Middle frontal gyrus (tissue), 1 donor: ENCODE results near the gene DVL3.
"Not testable (repeated sequence)": the region's sequence is repeated elsewhere in the genome, so short reads cannot be mapped to it uniquely, and the experiment has no call there.

Experiments
- DNase-seq: peaks from one replicate; pipeline ENCODE4 v3.0.0-alpha.2; 2015; ENCODE audit warnings: low spot score; ENCODE audit errors: extremely low spot score

DVL3 gene

DNA sequence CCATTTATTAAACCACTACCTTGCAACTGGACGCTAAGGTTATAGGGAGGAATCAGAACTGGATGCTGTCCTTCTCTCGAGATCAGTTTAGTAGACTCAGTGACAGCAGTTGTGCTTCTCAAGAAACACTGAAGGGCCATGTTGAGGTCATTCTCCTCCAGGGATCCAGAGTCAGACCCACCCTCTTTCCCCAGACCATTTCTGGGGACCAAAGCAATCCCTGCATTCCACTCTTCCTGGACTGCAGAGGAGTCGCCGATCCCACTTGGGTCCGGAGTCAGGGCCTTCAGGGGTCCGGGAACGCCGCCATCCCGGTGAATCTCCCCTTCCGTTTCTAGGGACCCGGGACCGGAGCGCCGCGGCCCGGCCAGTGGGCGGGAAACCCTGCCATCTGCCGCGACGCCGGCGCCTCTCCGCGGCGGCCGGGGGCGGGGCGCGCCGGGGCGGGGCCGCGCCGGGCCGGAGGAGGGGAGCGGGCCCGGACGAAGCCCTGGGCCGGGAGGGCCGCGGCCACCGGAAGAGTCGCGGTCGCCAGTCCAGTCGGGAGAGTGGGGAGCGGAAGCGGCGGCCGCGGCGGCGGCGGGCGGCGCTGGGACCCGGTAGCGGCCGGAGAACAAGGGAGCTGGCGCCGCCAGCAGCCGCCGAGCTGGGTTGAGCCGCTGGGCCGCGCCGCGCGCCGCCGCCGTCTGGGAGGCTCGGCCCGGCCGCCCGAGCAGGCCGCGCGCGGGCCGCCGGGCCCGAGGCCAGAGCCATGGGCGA, at the start of gene DVL3:
Gene DVL3, plus strand, starts transcription at position 493 of the 759 bp plus-strand sequence. Its CDS starts 259 bp downstream, at position 752.
- DNase-seq, result no peak

DNA sequence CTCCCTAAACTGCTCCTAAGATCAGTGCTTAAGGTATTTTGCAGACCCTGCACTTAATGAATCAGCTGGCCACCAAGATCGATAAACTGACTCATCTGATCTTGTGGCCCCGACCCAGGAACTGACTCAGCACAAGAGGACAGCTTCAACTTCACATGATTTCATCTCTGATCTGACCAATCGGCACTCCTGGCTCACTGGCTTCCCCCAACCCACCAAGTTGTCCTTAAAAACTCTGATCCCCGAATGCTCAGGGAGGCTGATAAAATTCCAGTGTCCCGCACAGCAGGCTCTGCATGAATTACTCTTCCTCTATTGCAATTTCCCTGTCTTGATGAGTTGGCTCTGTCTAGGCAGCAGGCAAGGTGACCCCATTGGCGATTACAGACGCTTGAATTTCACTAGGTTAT, 44.9 kb upstream of the DVL3 start:
- DNase-seq, result no peak

DNA sequence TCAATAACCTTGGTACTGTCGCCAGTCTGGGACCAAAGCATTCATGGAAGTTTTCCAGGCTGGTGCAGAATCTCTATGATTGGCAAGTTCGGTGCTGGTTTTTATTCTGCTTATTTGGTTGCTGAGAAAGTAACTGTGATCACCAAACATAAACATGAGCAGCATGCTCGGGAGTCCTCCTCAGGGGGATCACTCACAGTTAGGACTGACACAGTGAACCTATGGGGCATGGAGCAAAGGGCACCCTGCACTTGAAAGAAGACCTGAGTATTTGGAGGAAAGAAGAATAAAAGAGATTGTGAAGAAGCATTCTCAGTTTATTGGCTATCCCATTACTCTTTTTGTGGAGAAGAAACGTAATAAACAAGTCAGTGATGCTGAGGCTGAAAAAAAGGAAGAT, 39.2 kb upstream of the DVL3 start:
- DNase-seq, result no peak

DNA sequence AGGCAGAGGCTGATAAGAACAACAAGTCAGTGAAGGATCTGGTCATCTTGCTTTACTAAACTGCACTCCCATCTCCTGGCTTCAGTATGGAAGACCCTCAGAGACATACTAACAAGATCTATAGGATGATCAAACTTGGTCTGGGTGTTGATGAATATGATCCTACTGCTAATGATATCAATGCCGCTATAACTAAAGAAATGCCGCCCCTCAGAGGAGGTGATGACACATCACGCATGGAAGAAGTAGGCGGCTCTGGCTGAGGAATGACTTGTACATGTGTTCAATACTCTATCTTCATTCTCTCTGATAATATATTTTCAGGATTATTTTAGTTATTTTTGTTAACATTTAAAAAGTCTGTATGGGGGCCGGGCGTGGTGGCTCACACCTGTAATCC, 37.5 kb upstream of the DVL3 start:
- no peak for DNase-seq

DNA sequence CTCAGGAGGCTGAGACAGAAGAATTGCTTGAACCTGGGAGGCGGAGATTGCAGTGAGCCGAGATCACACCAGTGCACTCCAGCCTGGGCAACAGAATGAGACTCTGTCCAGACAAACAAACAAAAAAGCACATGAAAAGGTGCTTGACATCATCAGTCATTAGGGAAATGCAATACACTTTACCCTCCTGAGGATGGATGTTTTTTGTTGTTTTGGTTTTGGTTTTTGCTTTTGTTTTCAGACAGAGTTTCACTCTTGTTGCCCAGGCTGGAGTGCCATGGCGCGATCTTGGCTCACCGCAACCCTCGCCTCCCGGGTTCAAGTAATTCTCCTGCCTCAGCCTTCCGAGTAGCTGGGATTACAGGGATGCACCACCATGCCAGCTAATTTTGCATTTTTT, 34.1 kb upstream of the DVL3 start:
- not testable (repeated sequence) for DNase-seq

DNA sequence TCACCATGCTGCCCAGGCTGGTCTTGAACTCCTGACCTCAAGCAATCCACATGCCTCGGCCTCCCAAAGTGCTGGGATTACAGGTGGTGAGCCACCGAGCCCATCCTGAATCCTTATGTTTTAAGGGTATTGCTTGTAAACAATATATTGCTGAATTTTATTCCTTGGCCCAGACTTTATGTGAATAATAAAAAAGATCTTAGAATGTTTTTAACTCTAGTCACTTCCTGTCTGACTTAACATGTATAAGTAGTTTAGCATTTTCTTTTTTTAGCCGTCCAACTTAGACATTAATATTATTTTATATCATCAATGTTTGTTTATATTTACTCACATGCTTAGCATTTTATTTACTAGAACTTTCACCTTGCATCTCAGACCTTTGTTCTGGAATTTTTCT, 29.2 kb upstream of the DVL3 start:
- DNase-seq, result no peak

DNA sequence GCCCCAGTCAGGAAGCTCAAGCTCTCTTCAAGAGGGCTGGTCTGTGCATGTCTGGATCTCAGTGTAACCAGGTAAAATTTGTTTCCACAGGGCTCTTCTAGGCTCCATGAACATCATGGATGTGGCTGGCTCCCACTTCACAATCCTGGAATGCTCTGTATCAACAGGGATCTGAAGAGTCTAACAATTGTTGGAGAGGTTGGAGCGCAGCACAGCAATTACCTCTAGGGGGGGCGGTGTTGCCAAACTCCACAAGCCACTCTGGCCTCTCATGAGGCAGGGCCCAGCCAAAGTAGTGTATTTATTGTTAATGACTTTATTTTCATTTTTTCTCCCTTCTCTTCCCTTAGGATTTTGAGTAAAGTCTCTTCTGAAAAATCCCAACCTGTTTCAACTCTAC, 26.2 kb upstream of the DVL3 start:
- no peak for DNase-seq

DNA sequence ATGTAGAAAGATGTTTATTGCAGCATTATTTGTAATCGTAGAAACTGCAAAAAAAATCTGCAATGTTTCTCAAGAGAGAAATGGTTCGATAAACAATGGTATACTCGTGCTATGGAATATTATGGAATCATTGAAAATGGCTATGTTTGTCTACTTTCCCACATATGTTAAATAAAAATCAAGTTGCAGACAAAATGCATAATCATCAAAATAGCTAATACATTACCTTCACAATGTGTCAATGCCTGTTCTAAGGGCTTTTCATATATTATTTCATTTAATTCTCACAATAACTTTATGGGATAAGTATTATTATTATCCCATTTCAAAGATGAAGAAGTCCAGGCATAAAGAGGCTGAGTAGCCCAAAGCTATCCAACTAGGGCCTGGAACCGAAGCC, 22.2 kb upstream of the DVL3 start:
- no peak for DNase-seq

DNA sequence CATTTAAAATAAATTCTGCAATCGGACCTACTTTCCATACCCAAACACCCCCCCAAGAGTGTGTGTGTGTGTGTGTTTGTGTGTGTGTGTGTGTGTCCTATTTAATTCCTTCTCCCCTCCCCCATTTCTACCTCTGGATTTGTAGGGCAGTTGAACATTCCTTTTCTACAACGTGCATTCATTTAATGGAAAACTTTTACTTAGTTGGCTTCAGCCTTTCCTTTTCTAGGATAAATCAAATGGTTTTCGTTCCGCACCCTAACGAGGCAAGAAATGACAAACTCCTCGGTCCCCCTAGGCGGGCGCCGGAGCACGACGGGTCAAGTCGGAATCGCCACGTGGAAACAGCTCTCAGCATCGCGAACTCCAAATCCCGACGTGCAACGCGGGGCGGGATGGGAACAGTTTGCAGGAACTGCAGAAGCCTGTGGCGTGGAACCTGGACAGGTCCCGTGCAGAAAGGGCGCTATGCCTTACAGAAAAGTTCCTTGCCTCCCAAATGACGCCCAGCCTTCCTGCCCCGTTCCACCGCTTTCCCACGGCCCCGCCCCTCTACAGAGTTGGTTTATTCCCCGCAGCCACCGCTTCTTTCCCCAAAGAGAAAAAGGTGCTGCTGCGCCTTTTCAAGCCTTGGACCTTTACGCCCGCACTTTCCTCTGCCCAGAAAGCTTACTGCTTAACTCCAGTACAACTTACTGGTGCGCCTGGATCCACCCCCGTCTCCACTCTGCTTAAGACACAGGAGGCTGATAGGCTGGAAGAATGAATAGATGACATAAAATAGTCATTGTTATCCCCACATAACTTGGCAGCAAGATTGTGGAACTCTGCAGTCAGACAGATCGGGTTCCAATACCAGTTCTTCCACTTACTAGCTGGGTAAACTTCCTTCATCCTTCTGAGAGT, 21.1 kb upstream of the DVL3 start:
- peak; percentile 81 for DNase-seq

DNA sequence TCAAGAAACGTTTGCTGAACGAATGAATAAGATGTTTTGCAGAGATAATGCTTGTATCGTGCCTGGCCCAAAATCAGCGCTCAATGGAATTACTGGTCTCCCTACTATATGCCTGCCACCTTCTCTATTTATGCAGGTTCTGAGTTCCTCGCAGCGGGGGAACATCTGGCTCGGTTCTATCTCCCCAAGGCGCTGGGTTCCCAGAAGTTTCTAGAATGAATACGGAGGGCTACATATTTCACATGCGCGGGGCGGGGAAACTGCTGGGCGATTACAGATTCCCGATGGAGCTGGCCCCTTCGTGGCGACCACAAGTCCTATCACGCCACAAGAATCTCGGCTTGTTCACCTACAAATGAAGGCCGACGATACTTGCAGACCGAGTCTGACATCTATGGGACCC, 20.4 kb upstream of the DVL3 start:
- no peak for DNase-seq

DNA sequence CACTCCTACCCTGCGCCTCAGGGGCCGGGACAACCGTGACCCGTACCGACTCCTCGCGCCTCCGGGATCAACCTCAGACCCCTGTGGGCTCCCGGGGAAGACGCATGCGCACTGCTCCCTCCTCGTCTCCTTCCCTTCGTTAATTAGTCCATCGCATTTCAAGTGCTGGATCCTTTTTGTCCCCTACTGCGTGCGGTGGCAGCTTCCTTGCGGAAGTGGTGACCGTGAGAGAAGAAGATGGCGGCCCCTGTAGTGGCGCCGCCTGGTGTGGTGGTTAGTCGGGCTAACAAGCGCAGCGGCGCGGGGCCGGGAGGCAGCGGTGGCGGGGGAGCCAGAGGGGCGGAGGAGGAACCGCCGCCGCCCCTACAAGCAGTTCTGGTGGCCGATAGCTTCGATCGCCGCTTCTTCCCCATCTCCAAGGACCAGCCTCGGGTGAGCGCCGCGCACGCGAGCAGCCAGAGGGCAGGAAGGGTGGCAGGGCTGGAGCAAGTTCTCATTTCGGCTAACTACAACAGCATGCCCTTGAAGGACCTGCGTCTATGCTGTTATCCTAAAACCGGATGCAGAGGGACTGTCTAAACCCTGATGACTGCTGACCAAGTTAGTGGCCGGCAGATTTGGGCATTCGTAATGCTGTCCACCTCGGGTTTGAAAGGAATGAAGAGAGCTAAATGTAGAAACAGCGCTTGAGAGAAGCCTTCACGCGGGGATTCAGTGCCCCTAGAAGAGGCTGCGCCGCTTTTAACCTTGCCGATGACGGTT, 19.8 kb upstream of the DVL3 start, which contains the start of gene EIF2B5:
Gene EIF2B5, plus strand, starts transcription at position 210 of the 762 bp plus-strand sequence. Its CDS starts 28 bp downstream, at position 238.
- DNase-seq, result peak; percentile 87

DNA sequence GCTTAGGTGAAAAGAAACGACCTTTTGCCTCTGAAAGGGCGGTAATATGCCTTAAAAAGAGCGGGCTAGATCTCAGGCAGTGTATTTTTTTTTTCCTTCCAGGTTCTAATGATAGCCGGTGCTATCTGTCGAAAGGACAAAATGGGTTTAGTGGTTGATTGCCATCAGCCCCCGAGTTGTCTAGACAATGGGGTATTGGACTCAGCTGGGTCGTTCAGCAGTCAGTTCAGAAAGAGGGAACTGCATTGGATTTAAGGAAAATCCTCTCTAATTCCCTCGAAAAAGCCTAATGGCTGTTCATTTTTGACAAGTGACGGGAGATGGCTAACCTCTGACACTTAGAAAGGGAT, 19.3 kb upstream of the DVL3 start:
- no peak for DNase-seq

DNA sequence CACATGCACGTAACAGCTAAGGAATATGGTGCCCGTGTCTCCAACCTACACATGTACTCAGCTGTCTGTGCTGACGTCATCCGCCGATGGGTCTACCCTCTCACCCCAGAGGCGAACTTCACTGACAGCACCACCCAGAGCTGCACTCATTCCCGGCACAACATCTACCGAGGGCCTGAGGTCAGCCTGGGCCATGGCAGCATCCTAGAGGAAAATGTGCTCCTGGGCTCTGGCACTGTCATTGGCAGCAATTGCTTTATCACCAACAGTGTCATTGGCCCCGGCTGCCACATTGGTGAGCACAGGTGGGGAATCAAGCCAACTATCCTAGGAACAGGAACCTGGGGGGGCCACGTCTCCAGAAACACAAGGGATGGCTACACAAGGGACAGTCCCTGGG, 14.7 kb upstream of the DVL3 start:
- DNase-seq, result no peak

DNA sequence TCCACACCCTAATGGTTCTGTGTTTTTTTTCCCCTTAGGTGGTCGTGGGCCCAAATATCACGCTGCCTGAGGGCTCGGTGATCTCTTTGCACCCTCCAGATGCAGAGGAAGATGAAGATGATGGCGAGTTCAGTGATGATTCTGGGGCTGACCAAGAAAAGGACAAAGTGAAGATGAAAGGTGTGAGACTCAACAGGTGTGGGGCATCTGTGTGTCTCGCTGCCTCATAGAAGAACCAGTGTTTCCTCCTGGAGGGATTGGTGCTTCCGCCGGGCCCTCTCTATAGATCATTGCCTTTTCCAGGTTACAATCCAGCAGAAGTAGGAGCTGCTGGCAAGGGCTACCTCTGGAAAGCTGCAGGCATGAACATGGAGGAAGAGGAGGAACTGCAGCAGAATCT, 13.0 kb upstream of the DVL3 start:
- DNase-seq, result no peak

DNA sequence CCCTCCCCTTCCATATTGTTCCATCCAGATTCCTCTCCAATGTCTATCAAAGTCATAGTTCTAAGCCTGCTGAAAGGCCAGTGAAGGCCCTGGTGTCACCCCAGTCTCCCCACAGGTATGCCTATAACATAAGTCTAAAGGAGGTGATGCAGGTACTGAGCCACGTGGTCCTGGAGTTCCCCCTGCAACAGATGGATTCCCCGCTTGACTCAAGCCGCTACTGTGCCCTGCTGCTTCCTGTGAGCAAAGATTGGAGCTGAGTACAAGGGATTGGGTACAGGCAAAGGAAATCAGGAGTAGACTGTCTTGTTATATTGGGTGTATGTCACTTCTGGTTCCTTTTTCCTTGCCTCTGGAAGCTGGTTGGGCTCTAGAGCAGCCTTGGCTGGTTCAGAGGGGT, 11.8 kb upstream of the DVL3 start:
- DNase-seq, result no peak

DNA sequence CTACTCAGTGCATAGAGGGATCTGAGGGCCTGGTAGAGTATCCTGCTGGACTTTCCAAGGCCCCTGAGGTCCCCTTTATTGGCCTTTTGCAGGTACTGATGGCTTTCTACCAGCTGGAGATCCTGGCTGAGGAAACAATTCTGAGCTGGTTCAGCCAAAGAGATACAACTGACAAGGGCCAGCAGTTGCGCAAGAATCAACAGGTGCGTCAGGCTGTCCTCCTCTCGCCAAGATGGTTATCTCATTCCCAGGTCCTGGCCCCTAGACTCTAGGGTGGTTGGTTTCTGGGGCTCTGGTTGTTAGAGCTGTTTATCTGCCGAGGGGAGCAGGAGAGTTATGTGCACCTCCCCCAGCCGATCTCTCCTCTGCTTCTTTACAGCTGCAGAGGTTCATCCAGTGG, 10.7 kb upstream of the DVL3 start:
- no peak for DNase-seq

DNA sequence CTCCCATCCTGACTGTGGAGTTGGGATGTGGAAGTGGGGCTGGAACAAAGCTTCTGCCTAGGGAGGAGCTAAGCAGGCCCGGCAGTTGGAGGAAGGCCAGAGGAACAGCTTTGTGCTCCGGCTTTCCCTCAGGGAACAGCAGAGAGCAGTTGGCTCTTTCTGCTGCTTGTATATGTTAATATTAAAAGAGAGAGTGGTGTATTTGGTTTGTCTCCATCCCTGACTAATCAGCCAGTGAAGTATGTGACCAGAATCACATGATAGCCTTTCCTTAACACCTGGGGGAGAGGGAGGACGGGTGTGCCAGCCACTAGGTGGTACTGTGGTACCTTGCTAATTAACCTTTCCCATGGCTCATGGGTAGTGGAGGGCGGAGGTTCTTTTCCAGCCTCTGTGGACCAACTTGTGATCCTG, 10.1 kb upstream of the DVL3 start:
- no peak for DNase-seq

DNA sequence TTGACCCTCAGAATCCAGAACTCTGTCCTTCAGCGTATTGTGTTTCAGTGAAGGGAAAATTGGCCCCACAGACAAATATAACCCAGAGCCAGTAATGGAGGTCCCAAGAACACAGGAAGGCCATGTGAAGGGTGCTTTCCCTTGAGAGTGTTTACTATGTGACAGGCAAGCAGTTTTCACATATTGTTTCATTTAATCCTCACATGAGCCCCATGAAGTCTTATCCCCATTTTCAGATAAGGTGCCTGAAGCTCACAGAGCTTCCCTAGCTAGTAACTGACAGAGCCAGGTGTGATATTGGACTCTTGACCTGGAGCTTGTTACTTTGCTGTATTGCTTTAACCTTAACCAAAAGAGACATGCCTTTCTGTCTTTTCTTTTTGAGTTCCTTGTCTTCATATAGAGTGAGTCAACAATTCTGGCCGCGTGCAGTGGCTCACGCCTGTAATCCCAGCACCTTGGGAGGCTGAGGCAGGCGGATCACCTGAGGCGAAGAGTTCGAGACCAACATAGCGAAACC, 9.4 kb upstream of the DVL3 start:
- DNase-seq, result no peak

DNA sequence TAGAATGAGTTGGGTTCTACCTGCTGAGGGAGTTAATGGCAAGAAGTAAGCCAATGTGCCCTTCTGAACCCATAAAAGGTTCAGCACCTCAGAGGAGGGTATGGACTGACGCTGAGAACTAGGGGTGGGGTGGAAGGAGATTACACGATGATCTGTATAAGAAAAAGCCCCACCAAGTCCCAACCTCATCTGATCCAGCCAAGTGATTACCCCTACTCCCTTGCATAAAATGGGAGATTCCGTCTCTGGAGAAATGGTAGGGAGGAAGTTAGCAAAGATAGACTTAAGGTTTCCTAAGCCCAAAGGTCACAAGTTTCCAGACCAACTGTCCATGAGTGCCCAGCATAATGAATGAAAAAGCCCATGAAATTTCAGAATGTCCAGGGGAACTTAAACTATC, 7.1 kb upstream of the DVL3 start:
- DNase-seq, result no peak

DNA sequence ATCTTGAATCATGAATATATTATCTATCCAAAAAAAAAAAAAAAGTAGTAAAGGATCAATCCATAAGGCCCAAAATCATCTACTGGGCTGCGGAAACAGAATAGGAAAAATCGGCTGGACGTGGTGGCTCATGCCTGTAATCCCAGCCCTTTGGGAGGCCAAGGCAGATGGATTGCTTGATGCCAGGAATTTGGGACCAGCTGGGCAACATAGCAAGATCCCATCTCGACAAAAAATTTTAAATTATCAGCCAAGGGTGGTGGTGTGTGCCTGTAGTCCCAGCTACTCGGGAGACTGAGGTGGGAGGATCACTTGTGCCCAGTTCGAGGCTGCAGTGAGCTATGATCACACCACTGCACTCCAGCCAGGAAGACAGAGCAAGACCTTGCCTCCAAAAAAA, 6.1 kb upstream of the DVL3 start:
- DNase-seq, result no peak

DNA sequence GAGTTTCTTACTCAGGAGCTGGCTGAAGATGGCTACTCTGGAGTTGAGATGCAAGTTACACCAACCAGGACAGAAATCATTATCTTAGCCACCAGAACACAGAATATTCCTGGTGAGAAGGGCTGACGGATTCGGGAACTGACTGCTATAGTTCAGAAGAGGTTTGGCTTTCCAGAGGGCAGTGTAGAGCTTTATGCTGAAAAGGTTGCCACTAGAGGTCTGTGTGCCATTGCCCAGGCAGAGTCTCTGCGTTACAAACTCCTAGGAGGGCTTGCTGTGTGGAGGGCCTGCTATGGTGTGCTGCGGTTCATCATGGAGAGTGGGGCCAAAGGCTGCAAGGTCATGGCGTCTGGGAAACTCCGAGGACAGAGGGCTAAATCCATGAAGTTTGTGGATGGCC, 5.4 kb upstream of the DVL3 start:
- not testable (repeated sequence) for DNase-seq
